ENCODE results near the gene DNPEP. TPM values are rescaled to one million over a fixed set of nuclear protein-coding genes. Genes with fewer than 3 reads are reported as not detected.
A peak's percentile ranks its signal among the peaks of the same experiment; 100 is the strongest.

Gene DNPEP
- total RNA-seq, 1 donor from 2014 or later: 69.9 TPM

GRCh38 chr2:219385958-219386520, 1.7 kb downstream of the DNPEP start:
- Histone ChIP-seq H3K27ac (no peak overlapping the region), H3K36me3 (peaks cover 51% of the 10 kb centered on the region), H3K4me3 (peak overlapping the region; percentile 90), H3K9me3 (no peaks in the 10 kb centered on the region), H3K4me1 (peaks cover 20% of the 10 kb centered on the region), H3K27me3 (no peaks in the 10 kb centered on the region)
- no peak for TF ChIP-seq CTCF (IDR thresholded peaks at IDR 0.05)
- ATAC-seq (no peak), DNase-seq (peak; percentile 53)
- intact Hi-C loops (cut with DNase I): no loop called here

GRCh38 chr2:219384859-219385258, 2.9 kb downstream of the DNPEP start:
- Histone ChIP-seq H3K9me3 (no peaks in the 10 kb centered on the region), H3K27ac (no peak overlapping the region), H3K4me3 (no peak overlapping the region), H3K36me3 (peaks cover 59% of the 10 kb centered on the region), H3K4me1 (peaks cover 20% of the 10 kb centered on the region), H3K27me3 (no peaks in the 10 kb centered on the region)
- intact Hi-C loops (cut with DNase I): no loop called here
- DNase-seq (peak; percentile 29), ATAC-seq (no peak)
- TF ChIP-seq CTCF (IDR thresholded peaks at IDR 0.05): no peak

GRCh38 chr2:219384083-219384713, 3.5 kb downstream of the DNPEP start:
- no peak for ATAC-seq
- intact Hi-C loops (cut with DNase I): no loop called here
- Histone ChIP-seq H3K27me3 (no peaks in the 10 kb centered on the region), H3K36me3 (peaks cover 59% of the 10 kb centered on the region), H3K27ac (no peak overlapping the region), H3K4me1 (peaks cover 20% of the 10 kb centered on the region), H3K9me3 (no peaks in the 10 kb centered on the region), H3K4me3 (no peak overlapping the region)
- DNase-seq: peak; percentile 47
- no peak for TF ChIP-seq CTCF (IDR thresholded peaks at IDR 0.05)

GRCh38 chr2:219381448-219381847, 6.3 kb downstream of the DNPEP start:
- H3K4me3 ChIP-seq: no peak overlapping the region
- intact Hi-C loops (cut with DNase I): no loop called here
- no peak for ATAC-seq
- H3K27ac ChIP-seq: no peak overlapping the region
- peaks cover 15% of the 10 kb centered on the region for H3K4me1 ChIP-seq
- no peaks in the 10 kb centered on the region for H3K27me3 ChIP-seq
- TF ChIP-seq CTCF (IDR thresholded peaks at IDR 0.05): no peak
- H3K36me3 ChIP-seq: peaks cover 69% of the 10 kb centered on the region
- no peaks in the 10 kb centered on the region for H3K9me3 ChIP-seq
- no peak for DNase-seq

GRCh38 chr2:219380926-219381325, 6.8 kb downstream of the DNPEP start:
- peaks cover 64% of the 10 kb centered on the region for H3K36me3 ChIP-seq
- intact Hi-C loops (cut with DNase I): no loop called here
- no peak overlapping the region for H3K4me3 ChIP-seq
- H3K4me1 ChIP-seq: peaks cover 10% of the 10 kb centered on the region
- ATAC-seq (no peak), DNase-seq (no peak)
- no peak for TF ChIP-seq CTCF (IDR thresholded peaks at IDR 0.05)
- no peaks in the 10 kb centered on the region for H3K27me3 ChIP-seq
- H3K27ac ChIP-seq: no peak overlapping the region
- H3K9me3 ChIP-seq: no peaks in the 10 kb centered on the region

Measured in upper lobe of right lung (tissue), 1 donor.